Endothelial cell of umbilical vein (primary cell): ENCODE results near the gene CTNNA2. TPM values are rescaled to one million over a fixed set of nuclear protein-coding genes. Genes with fewer than 3 reads are reported as not detected.

ENCODE experiments used
- BruUV-seq: library from RNA; stranded (reverse); fragments of 400-500 nt; replicated peaks from 2 replicates; lab custom pipeline; 2021; lab: Mats Ljungman, UMichigan
- CTCF ChIA-PET: fragments of 300-600, 350-600 bp; sonication (Branson Sonifier 250); formaldehyde crosslinking; loops from one replicate; lab custom pipeline; 2021; ENCODE audit warnings: antibody characterized with exemption, inconsistent platforms; lab: Charles Lee
- POLR2A ChIA-PET: fragments of 300-600, 350-600 bp; sonication (Branson Sonifier 250); formaldehyde crosslinking; loops from one replicate; lab custom pipeline; 2021; ENCODE audit warnings: antibody characterized with exemption, inconsistent platforms; lab: Charles Lee
- DNase-seq: peaks from one replicate; pipeline ENCODE4 v3.0.0-alpha.2; 2011; ENCODE audit warnings: low read depth, low spot score
- FAIRE-seq: peaks from 2 replicates; lab custom pipeline; 2011; peaks lifted over from hg19 to GRCh38; lab: Jason Lieb, UNC
- H2AFZ ChIP-seq: 2 replicates; pipeline ENCODE4 v1.6.0; 2012; ENCODE audit warnings: low read depth, low read length, control low read depth, inconsistent platforms
- H3K27ac ChIP-seq: 2 replicates; pipeline ENCODE4 v1.5.1; 2011; ENCODE audit warnings: low read depth, mild to moderate bottlenecking, control low read depth, low read length, moderate library complexity; ENCODE audit not compliant: insufficient read depth
- H3K27me3 ChIP-seq, 2 experiments: 2 replicates each; pipeline versions ENCODE4 v1.6.0 to v1.6.1; 2011; ENCODE audit warnings: low read length in 2 of 2, mixed read lengths in 1 of 2; ENCODE audit not compliant: control insufficient read depth in 2 of 2, insufficient read depth in 2 of 2
- H3K36me3 ChIP-seq, 2 experiments: 2 replicates in 1 of 2; 3 replicates in 1 of 2; pipeline ENCODE4 v1.5.1; 2011; ENCODE audit warnings: low read length in 2 of 2, mild to moderate bottlenecking in 1 of 2, moderate library complexity in 1 of 2; ENCODE audit not compliant: control insufficient read depth in 2 of 2, insufficient read depth in 2 of 2; ENCODE audit errors: extremely low read depth in 1 of 2
- H3K4me1 ChIP-seq: 3 replicates; pipeline ENCODE4 v1.5.1; 2011; ENCODE audit warnings: mild to moderate bottlenecking, low read length; ENCODE audit not compliant: control insufficient read depth, insufficient read depth; ENCODE audit errors: extremely low read depth
- H3K4me2 ChIP-seq: 2 replicates; pipeline ENCODE4 v1.6.1; 2011; ENCODE audit warnings: low read length, control low read depth, mixed read lengths; ENCODE audit not compliant: insufficient read depth
- H3K4me3 ChIP-seq, 3 experiments: fragments of 200-600 bp in 1 of 3; sonication (generic), shearing (Covaris generic) in 1 of 3; replicated peaks in 1 of 3; 2 replicates each; pipeline ENCODE4 v1.5.1; 2011 to 2016; ENCODE audit warnings: control low read depth in 3 of 3, low read length in 3 of 3, mild to moderate bottlenecking in 2 of 3, inconsistent platforms in 1 of 3, low read depth in 1 of 3, moderate library complexity in 1 of 3; ENCODE audit not compliant: insufficient read depth in 1 of 3
- H3K79me2 ChIP-seq: 2 replicates; pipeline ENCODE4 v1.6.0; 2012; ENCODE audit warnings: low read length, inconsistent platforms; ENCODE audit not compliant: control insufficient read depth, insufficient read depth
- H3K9ac ChIP-seq: replicated peaks from 2 replicates; pipeline ENCODE3; 2011; ENCODE audit warnings: low read length, control low read depth; ENCODE audit not compliant: insufficient read depth; ENCODE audit errors: extremely low read depth
- H3K9me1 ChIP-seq: replicated peaks from 3 replicates; pipeline ENCODE4 v1.6.0; 2011; ENCODE audit warnings: mild to moderate bottlenecking, low read length; ENCODE audit not compliant: control insufficient read depth, insufficient read depth; ENCODE audit errors: extremely low read depth
- H3K9me3 ChIP-seq: replicated peaks from 2 replicates; pipeline ENCODE4 v1.5.1; 2012; ENCODE audit warnings: low read length, inconsistent platforms; ENCODE audit not compliant: control insufficient read depth, insufficient read depth
- H4K20me1 ChIP-seq: replicated peaks from 2 replicates; pipeline ENCODE3; 2011; ENCODE audit warnings: mild to moderate bottlenecking, low read length; ENCODE audit not compliant: control insufficient read depth, insufficient read depth; ENCODE audit errors: extremely low read depth
- FOS ChIP-seq: IDR thresholded peaks from 2 replicates; pipeline ENCODE4 v1.6.1; 2011; ENCODE audit warnings: mild to moderate bottlenecking, low read length, moderate library complexity, borderline replicate concordance; ENCODE audit not compliant: insufficient read depth
- GATA2 ChIP-seq: IDR thresholded peaks from 2 replicates; pipeline ENCODE4 v1.7.0; 2011; ENCODE audit warnings: low read depth, mild to moderate bottlenecking, moderate library complexity, mixed read lengths, low read length; ENCODE audit not compliant: insufficient read length, insufficient read depth
- JUN ChIP-seq: IDR thresholded peaks from 2 replicates; pipeline ENCODE4 v1.6.1; 2011; ENCODE audit warnings: borderline replicate concordance, low read depth; ENCODE audit not compliant: insufficient read length, insufficient read depth
- MYC ChIP-seq: IDR thresholded peaks from one replicate; pipeline ENCODE4 v1.6.1; 2011; ENCODE audit warnings: mild to moderate bottlenecking, low read depth, low read length
- dilution Hi-C: fragments of 300-500 bp; cut with MboI; formaldehyde crosslinking; loops from one replicate; pipeline ENCODE4 v1.15.0; 2019; ENCODE audit warnings: low sequenced_read_pairs; ENCODE audit not compliant: extremely low pct_ligation_motif_present
- intact Hi-C: fragments of 100-400 bp; cut with micrococcal nuclease; formaldehyde crosslinking; loops from one replicate; pipeline ENCODE4 v1.10.0; 2022
- polyA plus RNA-seq, 4 experiments: library from polyadenylated mRNA; depleted of rRNA in 3 of 4; stranded (reverse) in 3 of 4; unstranded in 1 of 4; fragments of >200 nt; gene quantifications; 2 replicates each; pipeline versions ENCODE4 v1.2.1 to v1.2.3, GENCODE V29; 2011 to 2012; ENCODE audit warnings: missing spikeins in 1 of 4
- total RNA-seq: library from RNA; stranded (reverse); gene quantifications from 2 replicates; pipeline ENCODE4 v1.2.3, GENCODE V29; 2021
- TF ChIP-seq, protein P1 (sequence below), 2 donors: IDR thresholded peaks; 1 replicate in 1 of 2; 2 replicates in 1 of 2; pipeline ENCODE4 v1.5.1; 2011; ENCODE audit warnings: low read length in 2 of 2, mild to moderate bottlenecking in 2 of 2, moderate library complexity in 2 of 2, control low read depth in 1 of 2, inconsistent platforms in 1 of 2, low read depth in 1 of 2; ENCODE audit not compliant: insufficient read depth in 1 of 2; ENCODE audit errors: extremely low read depth in 1 of 2

The CTNNA2 gene
- total and polyA plus RNA-seq, 2 donors (not counting 3 experiments of a cell fraction or from before 2014, with no cell fraction given): not detected

DNA sequence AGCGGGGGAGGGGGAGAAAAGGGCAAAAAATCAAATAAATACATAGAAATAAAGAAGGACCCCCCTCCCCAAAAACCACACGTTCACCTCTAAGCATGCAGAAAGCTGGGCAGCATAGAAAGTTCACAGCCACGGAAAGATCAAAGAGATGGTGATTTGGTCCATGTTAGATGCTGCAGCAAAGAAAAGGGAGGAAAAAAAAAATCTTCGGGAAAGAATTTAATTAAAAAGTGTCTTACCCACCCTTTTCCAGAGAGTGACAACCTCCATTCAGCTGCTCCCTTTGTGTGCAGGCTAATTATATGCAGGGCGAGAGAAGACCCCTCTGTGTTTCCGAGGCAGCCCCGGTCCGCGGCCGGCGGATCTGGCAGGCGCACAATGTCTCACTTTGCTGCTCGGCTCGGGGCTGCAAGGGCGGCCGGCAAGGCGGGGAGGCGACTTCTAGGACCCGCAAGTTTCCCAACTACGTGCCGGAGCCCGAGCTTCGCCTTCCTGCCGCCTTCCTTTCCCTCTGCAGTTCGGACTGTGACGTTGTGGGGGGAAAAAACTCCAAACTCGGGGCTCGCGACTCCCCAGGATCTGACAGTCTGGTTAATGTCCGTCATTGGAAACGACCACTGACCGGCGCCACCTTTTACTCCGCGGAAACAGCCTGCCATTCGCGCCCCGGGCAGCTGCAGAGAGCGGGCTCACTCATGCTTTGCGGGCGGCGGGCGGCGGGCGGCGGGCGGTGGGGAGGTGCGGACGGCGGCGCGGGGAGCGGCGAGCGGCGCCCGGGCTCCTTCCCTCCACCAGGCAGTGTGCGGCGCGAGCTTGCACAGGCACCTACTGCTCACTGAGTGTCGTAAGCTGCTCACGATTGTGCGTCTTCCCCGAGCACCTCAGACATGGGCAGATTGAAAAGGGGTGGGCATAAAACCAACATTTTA lies 791.3 kb downstream of the CTNNA2 start, which contains the start of gene LRRTM1:
TSS of gene LRRTM1 (minus strand) at position 844 of the 929 bp plus-strand sequence. CDS start 933 bp downstream, outside the sequence.
- BruUV-seq: no TSS peak
- dilution Hi-C loops: no loop called here

More for the DNA sequence above, 791.3 kb downstream of the CTNNA2 start, which contains the start of gene LRRTM1:
- Histone ChIP-seq H3K4me2 (no peak within 1 kb of the TSS), H3K9me1 (no peaks in the 10 kb centered on the region), H3K9ac (no peak within 1 kb of the TSS), H3K4me1 (no peaks in the 10 kb centered on the region), H4K20me1 (no peaks in the 10 kb centered on the region), H2AFZ (no peak within 1 kb of the TSS), H3K4me3 (no peak within 1 kb of the TSS), H3K27ac (no peak within 1 kb of the TSS), H3K36me3 (no peaks in the 10 kb centered on the region), H3K27me3 (peaks cover 0 to 13% of the 10 kb centered on the region in 2 experiments), H3K79me2 (no peaks in the 10 kb centered on the region), H3K9me3 (no peaks in the 10 kb centered on the region)
- ChIA-PET CTCF (no interaction called here), POLR2A (no interaction called here)
- FAIRE-seq: no peak
- TF ChIP-seq JUN (no peak), GATA2 (no peak), MYC (no peak), FOS (no peak)
- TF ChIP-seq, protein P1, sequence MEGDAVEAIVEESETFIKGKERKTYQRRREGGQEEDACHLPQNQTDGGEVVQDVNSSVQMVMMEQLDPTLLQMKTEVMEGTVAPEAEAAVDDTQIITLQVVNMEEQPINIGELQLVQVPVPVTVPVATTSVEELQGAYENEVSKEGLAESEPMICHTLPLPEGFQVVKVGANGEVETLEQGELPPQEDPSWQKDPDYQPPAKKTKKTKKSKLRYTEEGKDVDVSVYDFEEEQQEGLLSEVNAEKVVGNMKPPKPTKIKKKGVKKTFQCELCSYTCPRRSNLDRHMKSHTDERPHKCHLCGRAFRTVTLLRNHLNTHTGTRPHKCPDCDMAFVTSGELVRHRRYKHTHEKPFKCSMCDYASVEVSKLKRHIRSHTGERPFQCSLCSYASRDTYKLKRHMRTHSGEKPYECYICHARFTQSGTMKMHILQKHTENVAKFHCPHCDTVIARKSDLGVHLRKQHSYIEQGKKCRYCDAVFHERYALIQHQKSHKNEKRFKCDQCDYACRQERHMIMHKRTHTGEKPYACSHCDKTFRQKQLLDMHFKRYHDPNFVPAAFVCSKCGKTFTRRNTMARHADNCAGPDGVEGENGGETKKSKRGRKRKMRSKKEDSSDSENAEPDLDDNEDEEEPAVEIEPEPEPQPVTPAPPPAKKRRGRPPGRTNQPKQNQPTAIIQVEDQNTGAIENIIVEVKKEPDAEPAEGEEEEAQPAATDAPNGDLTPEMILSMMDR (IDR thresholded peaks at IDR 0.05; ENCODE audit: extremely low read depth in 1 of 2, insufficient read depth in 1 of 2, low read depth in 1 of 2, low read length in 2 of 2): no peak
- intact Hi-C loops: no loop called here
- DNase-seq: no peak
